SK-N-SH (cell line): ENCODE data around the gene PI4K2B. TPM values are rescaled to one million over a fixed set of nuclear protein-coding genes. Genes with fewer than 3 reads are reported as not detected.
"Not testable (repeated sequence)": the region's sequence is repeated elsewhere in the genome, so short reads cannot be mapped to it uniquely, and the experiment has no call there.

Experiments used
- CTCF ChIA-PET: fragments of 300-600, 350-600 bp; formaldehyde crosslinking; extraction: SDS; loops from one replicate; lab custom pipeline; 2021; lab: Yijun Ruan, JAX
- POLR2A ChIA-PET: fragments of 350-600 bp; sonication (Branson Sonifier 250); formaldehyde crosslinking; extraction: SDS; loops from one replicate; lab custom pipeline; 2020; ENCODE audit warnings: antibody characterized with exemption, inconsistent platforms; lab: Yijun Ruan, JAX
- DNase-seq: peaks from one replicate; pipeline ENCODE4 v3.0.0; 2012
- H2AFZ ChIP-seq: fragments of 200-600 bp; sonication (generic); 2 replicates; pipeline ENCODE4 v1.8.1; 2016; ENCODE audit warnings: antibody characterized with exemption, mild to moderate bottlenecking, low read depth
- H3F3A ChIP-seq: fragments of 200-600 bp; sonication (generic); replicated peaks from 2 replicates; pipeline ENCODE3; 2016; ENCODE audit warnings: antibody characterized with exemption, mild to moderate bottlenecking; ENCODE audit not compliant: insufficient read depth
- H3K27ac ChIP-seq, 2 experiments: fragments of 200-500 bp in 1 of 2; fragments of 200-600 bp in 1 of 2; sonication (Bioruptor generic) in 1 of 2; sonication (generic), shearing (Covaris generic) in 1 of 2; 2 replicates each; pipeline versions ENCODE4 v1.5.1 to v1.6.1; 2014 to 2016; ENCODE audit warnings: low read depth in 2 of 2, inconsistent platforms in 1 of 2, low read length in 1 of 2, mild to moderate bottlenecking in 1 of 2, mixed read lengths in 1 of 2
- H3K27me3 ChIP-seq: fragments of 200-600 bp; sonication (generic), shearing (Covaris generic); 2 replicates; pipeline ENCODE4 v1.6.1; 2016; ENCODE audit warnings: mixed run types; ENCODE audit not compliant: insufficient read depth
- H3K36me3 ChIP-seq, 2 experiments: fragments of 200-500 bp in 1 of 2; fragments of 200-600 bp in 1 of 2; sonication (Bioruptor generic) in 1 of 2; sonication (generic) in 1 of 2; replicated peaks in 1 of 2; 2 replicates each; pipeline versions ENCODE3 to v1.5.1; 2014 to 2016; ENCODE audit warnings: low read length in 1 of 2, mild to moderate bottlenecking in 1 of 2; ENCODE audit not compliant: insufficient read depth in 2 of 2, control insufficient read depth in 1 of 2
- H3K4me1 ChIP-seq, 2 experiments: fragments of 200-500 bp in 1 of 2; fragments of 200-600 bp in 1 of 2; sonication (Bioruptor generic) in 1 of 2; sonication (generic), shearing (Covaris generic) in 1 of 2; 2 replicates each; pipeline versions ENCODE4 v1.5.1 to v1.6.1; 2014 to 2016; ENCODE audit warnings: low read depth in 1 of 2, low read length in 1 of 2, mixed run types in 1 of 2; ENCODE audit not compliant: insufficient read depth in 2 of 2, control insufficient read depth in 1 of 2
- H3K4me2 ChIP-seq: fragments of 200-600 bp; sonication (generic), shearing (Covaris generic); 2 replicates; pipeline ENCODE4 v1.6.1; 2017; ENCODE audit warnings: mixed run types
- H3K4me3 ChIP-seq, 2 experiments: fragments of 200-500 bp in 1 of 2; fragments of 200-600 bp in 1 of 2; sonication (Bioruptor generic) in 1 of 2; sonication (generic), shearing (Covaris generic) in 1 of 2; 2 replicates each; pipeline versions ENCODE4 v1.5.1 to v1.8.1; 2014 to 2016; ENCODE audit warnings: low read depth in 2 of 2, inconsistent platforms in 1 of 2, low read length in 1 of 2, mild to moderate bottlenecking in 1 of 2, mixed read lengths in 1 of 2, moderate library complexity in 1 of 2
- H3K79me2 ChIP-seq: fragments of 200-600 bp; sonication (generic); 2 replicates; pipeline ENCODE4 v1.8.1; 2017; ENCODE audit warnings: mild to moderate bottlenecking; ENCODE audit not compliant: insufficient read depth
- H3K9ac ChIP-seq: fragments of 200-600 bp; sonication (generic); 2 replicates; pipeline ENCODE4 v1.6.1; 2017; ENCODE audit warnings: mixed run types
- H3K9me2 ChIP-seq: fragments of 200-600 bp; sonication (generic); 2 replicates; pipeline ENCODE4 v1.6.1; 2017; ENCODE audit warnings: mixed run types
- H3K9me3 ChIP-seq: fragments of 200-600 bp; sonication (generic); 2 replicates; pipeline ENCODE4 v1.6.1; 2017; ENCODE audit warnings: mixed run types, mild to moderate bottlenecking, moderate library complexity
- H4K20me1 ChIP-seq: fragments of 200-600 bp; sonication (generic); 2 replicates; pipeline ENCODE4 v1.6.1; 2017; ENCODE audit warnings: mild to moderate bottlenecking, mixed run types; ENCODE audit not compliant: insufficient read depth
- CHD2 ChIP-seq: fragments of 150-350 bp; IDR thresholded peaks from 2 replicates; pipeline ENCODE4 v1.6.1; 2018; ENCODE audit warnings: low read length; ENCODE audit not compliant: partially characterized antibody
- CTCF ChIP-seq: fragments of 200-600 bp; sonication (generic); IDR thresholded peaks from 2 replicates; pipeline ENCODE4 v1.6.1; 2017; ENCODE audit warnings: antibody characterized with exemption, mild to moderate bottlenecking, moderate library complexity
- EP300 ChIP-seq, 2 experiments: IDR thresholded peaks; 2 replicates each; pipeline versions ENCODE4 v1.4.0 to v1.6.1; 2012; ENCODE audit warnings: borderline replicate concordance in 1 of 2, low read depth in 1 of 2, low read length in 1 of 2
- EZH2phosphoT487 ChIP-seq: fragments of 200-600 bp; sonication (generic); IDR thresholded peaks from 2 replicates; pipeline ENCODE4 v1.6.1; 2017; ENCODE audit warnings: low read depth, mixed run types, mild to moderate bottlenecking, antibody characterized with exemption, moderate library complexity, borderline replicate concordance
- MEF2A ChIP-seq: IDR thresholded peaks from 2 replicates; pipeline ENCODE4 v1.4.0; 2012; ENCODE audit warnings: low read depth, borderline replicate concordance
- MXI1 ChIP-seq: IDR thresholded peaks from 2 replicates; pipeline ENCODE4 v1.6.1; 2012; ENCODE audit warnings: mild to moderate bottlenecking, low read depth, low read length, improper control_type of control experiment
- NRF1 ChIP-seq: IDR thresholded peaks from 2 replicates; pipeline ENCODE4 v1.6.1; 2012; ENCODE audit warnings: low read depth, mild to moderate bottlenecking, low read length
- RAD21 ChIP-seq: IDR thresholded peaks from 2 replicates; pipeline ENCODE4 v1.6.1; 2012; ENCODE audit warnings: mild to moderate bottlenecking, low read length
- RCOR1 ChIP-seq: fragments of 150-350 bp; IDR thresholded peaks from 2 replicates; pipeline ENCODE4 v1.6.1; 2017; ENCODE audit warnings: antibody characterized with exemption, low read length
- RXRA ChIP-seq: IDR thresholded peaks from 2 replicates; pipeline ENCODE4 v1.4.0; 2012; ENCODE audit warnings: low read depth, mild to moderate bottlenecking, borderline replicate concordance
- TEAD4 ChIP-seq: IDR thresholded peaks from 2 replicates; pipeline ENCODE4 v1.4.0; 2012; ENCODE audit warnings: mild to moderate bottlenecking, borderline replicate concordance; ENCODE audit not compliant: insufficient read depth
- ZBTB33 ChIP-seq: IDR thresholded peaks from 2 replicates; pipeline ENCODE4 v1.4.0; 2012; ENCODE audit warnings: low read depth, borderline replicate concordance
- WGBS: methylation state at CpG from one replicate; pipeline ENCODE4 v1.1.6; 2017; ENCODE audit warnings: low lambda C conversion rate; 5-methylcytosine and 5-hydroxymethylcytosine counted together
- polyA plus RNA-seq, 3 experiments: library from polyadenylated mRNA; depleted of rRNA; stranded (reverse); fragments of >200 nt; gene quantifications; 2 replicates each; pipeline ENCODE4 v1.2.3, GENCODE V29; 2012
- small RNA-seq, 7 experiments: library from RNA; depleted of rRNA; stranded (forward); fragments of <200 nt; gene quantifications; one replicate each; pipeline ENCODE3, GENCODE V24; 2012

PI4K2B gene
- polyA plus RNA-seq, 1 of the 3 experiments (the other 2 are of a cell fraction): 3.1 TPM

- no peak overlapping the region for H3K27ac ChIP-seq
- H3F3A ChIP-seq: no peaks in the 10 kb centered on the region
- POLR2A ChIA-PET: no interaction called here
- WGBS: 98% methylated on average over 3 of the region's 3 CpGs
- no peaks in the 10 kb centered on the region for H3K9me3 ChIP-seq
- H4K20me1 ChIP-seq: no peaks in the 10 kb centered on the region
- TF ChIP-seq RXRA (no peak), RAD21 (no peak), MXI1 (no peak), EZH2phosphoT487 (no peak), ZBTB33 (no peak), TEAD4 (no peak), EP300 (IDR thresholded peaks at IDR 0.05; ENCODE audit: borderline replicate concordance in 1 of 2, low read depth in 1 of 2, low read length in 1 of 2) (no peak), CHD2 (no peak), RCOR1 (no peak), NRF1 (no peak), MEF2A (no peak), CTCF (no peak)
- H2AFZ ChIP-seq: no peak overlapping the region
- H3K4me1 ChIP-seq: 0 out of 4 replicates have a peak, but pooled peaks cover 0 to 5% of the 10 kb centered on the region in 2 experiments
- no peak for DNase-seq
- H3K27me3 ChIP-seq: no peaks in the 10 kb centered on the region
- no peak overlapping the region for H3K9ac ChIP-seq
- no peak overlapping the region for H3K4me3 ChIP-seq
- CTCF ChIA-PET: interaction anchor here (0.7 to 1.0 kb wide), 2 partner anchors 9 to 46 kb away, joined by 3 to 6 read pairs; partner anchors contain the start of gene ZCCHC4
- no peak overlapping the region for H3K4me2 ChIP-seq
- peaks cover 0 to 8% of the 10 kb centered on the region in 2 experiments for H3K36me3 ChIP-seq
- H3K79me2 ChIP-seq: no peaks in the 10 kb centered on the region
- no peaks in the 10 kb centered on the region for H3K9me2 ChIP-seq
Measured at GRCh38 chr4:25321703-25322102, 87.9 kb downstream of the PI4K2B start.

GRCh38 chr4:25328463-25328862 is 94.6 kb downstream of the PI4K2B start:
- H3K36me3 ChIP-seq, H4K20me1 ChIP-seq, H3F3A ChIP-seq, H3K9me2 ChIP-seq, DNase-seq, H3K27ac ChIP-seq, H2AFZ ChIP-seq, H3K4me1 ChIP-seq, H3K27me3 ChIP-seq, H3K4me2 ChIP-seq, POLR2A ChIA-PET, H3K4me3 ChIP-seq, H3K9me3 ChIP-seq, H3K9ac ChIP-seq, H3K79me2 ChIP-seq: not testable (repeated sequence)
- WGBS: 95% methylated on average over 3 of the region's 3 CpGs
- CTCF ChIA-PET: interaction anchor here (1.0 to 2.0 kb wide), 2 partner anchors 16 kb away, joined by 5 to 8 read pairs; partner anchors contain the start of gene ZCCHC4

Small RNA genes within 50 kb of the gene (small RNA-seq; reads per million reads assigned to genes)
- gene RF00004: 0 to 0.13 (median 0) reads per million in 7 experiments

Other genes starting within 250 kb of the PI4K2B start
- gene LGI2, start 203.1 kb upstream of the PI4K2B start, polyA plus RNA-seq (2012; rRNA removed): not detected in 2 replicates
- 2.0 and 2.7 TPM in 2 replicates for gene SEPSECS, start 73.6 kb upstream of the PI4K2B start, polyA plus RNA-seq (2012; rRNA removed)
- 4.8 and 7.5 TPM in 2 replicates for gene ZCCHC4, start 78.7 kb downstream of the PI4K2B start, polyA plus RNA-seq (2012; rRNA removed)
- 7.7 and 11.7 TPM in 2 replicates for gene ANAPC4, start 143.2 kb downstream of the PI4K2B start, polyA plus RNA-seq (2012; rRNA removed)